Testis (tissue), 3 donors: ENCODE data around the gene MYOM1. TPM values are rescaled to one million over a fixed set of nuclear protein-coding genes. Genes with fewer than 3 reads are reported as not detected.

Experiments used
- DNase-seq: peaks from one replicate; pipeline ENCODE4 v3.0.0-alpha.2; 2019
- H3K27ac ChIP-seq, 2 donors: fragments of 200-600 bp; sonication (generic); one replicate each; pipeline ENCODE4 v1.5.1; 2019
- H3K27me3 ChIP-seq: fragments of 200-600 bp; sonication (generic); one replicate; pipeline ENCODE4 v1.5.1; 2019
- H3K36me3 ChIP-seq: fragments of 200-600 bp; sonication (generic); one replicate; pipeline ENCODE4 v1.5.1; 2017; ENCODE audit warnings: low read depth; ENCODE audit errors: missing control alignments
- H3K4me1 ChIP-seq: fragments of 200-600 bp; sonication (generic); one replicate; pipeline ENCODE4 v1.5.1; 2019
- H3K4me3 ChIP-seq, 2 donors: fragments of 200-600 bp; sonication (generic); one replicate each; pipeline ENCODE4 v1.5.1; 2017 to 2019
- H3K9me3 ChIP-seq: fragments of 200-600 bp; sonication (generic); one replicate; pipeline ENCODE4 v1.5.1; 2017
- CTCF ChIP-seq, 3 experiments: fragments of 450-650 bp in 2 of 3; fragments of 200-600 bp in 1 of 3; sonication (generic) in 1 of 3; IDR thresholded peaks; one replicate each; pipeline ENCODE4 v1.5.1; 2016 to 2019; ENCODE audit warnings: antibody characterized with exemption in 3 of 3, mild to moderate bottlenecking in 2 of 3, moderate library complexity in 1 of 3
- POLR2A ChIP-seq: fragments of 450-650 bp; IDR thresholded peaks from one replicate; pipeline ENCODE4 v1.6.1; 2017; ENCODE audit warnings: antibody characterized with exemption, mild to moderate bottlenecking, moderate library complexity
- WGBS, 2 donors: methylation state at CpG; one replicate each; pipeline ENCODE4 v1.1.5; 2018; 5-methylcytosine and 5-hydroxymethylcytosine counted together
- intact Hi-C: fragments of 100-400 bp; cut with DNase I; formaldehyde crosslinking; loops from one replicate; pipeline ENCODE4 v1.15.1; 2023; ENCODE audit warnings: low total_unique reads
- polyA plus RNA-seq: library from polyadenylated mRNA; stranded (reverse); fragments of 350-450 nt; fragmentation: Illumina TruSeq; extraction: RNeasy Lipid Tissue Mini Kit (QIAGEN cat#74804); gene quantifications from one replicate; pipeline ENCODE4 v1.2.3, GENCODE V29; 2014; ENCODE audit warnings: low read depth, low replicate concordance; ENCODE audit not compliant: insufficient read depth
- total RNA-seq, 2 donors: library from RNA; depleted of rRNA; stranded (reverse); fragments of >200 nt; gene quantifications; one replicate each; pipeline ENCODE4 v1.2.3, GENCODE V29; 2016

Gene MYOM1
- total and polyA plus RNA-seq, 3 donors from 2014 or later, result 9.1 to 19.9 (median 16.9) TPM

GRCh38 chr18:3163968-3164367, 55.8 kb downstream of the MYOM1 start:
- Histone ChIP-seq H3K4me3 (no peak overlapping the region), H3K36me3 (no peaks in the 10 kb centered on the region), H3K9me3 (no peaks in the 10 kb centered on the region), H3K4me1 (no peaks in the 10 kb centered on the region), H3K27me3 (no peaks in the 10 kb centered on the region), H3K27ac (no peak overlapping the region)
- DNase-seq, result no peak
- 76 to 78% methylated on average over 5 of the region's 5 CpGs for WGBS, 2 donors
- intact Hi-C loops, result no loop called here
- TF ChIP-seq POLR2A, result no peak
- no peak for TF ChIP-seq CTCF (IDR thresholded peaks at IDR 0.05)

GRCh38 chr18:3162181-3162580, 57.6 kb downstream of the MYOM1 start:
- intact Hi-C loops, result no loop called here
- DNase-seq, result no peak
- H3K27ac ChIP-seq, result no peak overlapping the region
- no peaks in the 10 kb centered on the region for H3K27me3 ChIP-seq
- TF ChIP-seq CTCF (IDR thresholded peaks at IDR 0.05) (no peak), POLR2A (no peak)
- H3K36me3 ChIP-seq, result no peaks in the 10 kb centered on the region
- WGBS, 2 donors, result 89 to 93% methylated on average over 3 of the region's 3 CpGs
- no peaks in the 10 kb centered on the region for H3K4me1 ChIP-seq
- H3K4me3 ChIP-seq, result no peak overlapping the region
- H3K9me3 ChIP-seq, result no peaks in the 10 kb centered on the region

- WGBS, 2 donors, result 100% methylated on average over 1 of the region's 1 CpG
- no peak for DNase-seq
- Histone ChIP-seq H3K4me3 (no peak overlapping the region), H3K36me3 (no peaks in the 10 kb centered on the region), H3K4me1 (peaks cover 11% of the 10 kb centered on the region), H3K27ac (no peak overlapping the region), H3K27me3 (no peaks in the 10 kb centered on the region), H3K9me3 (no peaks in the 10 kb centered on the region)
- TF ChIP-seq POLR2A, result no peak
- TF ChIP-seq CTCF (IDR thresholded peaks at IDR 0.05), result no peak
- intact Hi-C loops, result loop anchor here (10.0 kb wide), 1 partner anchor 85 kb away; the partner anchor contains the start of gene MYL12A
Observed at GRCh38 chr18:3159830-3160229, 59.9 kb downstream of the MYOM1 start.

GRCh38 chr18:3157606-3158005, 62.2 kb downstream of the MYOM1 start:
- 85 to 91% methylated on average over 2 of the region's 2 CpGs for WGBS, 2 donors
- no peak overlapping the region for H3K27ac ChIP-seq
- no peak overlapping the region for H3K4me3 ChIP-seq
- DNase-seq, result no peak
- peaks cover 11% of the 10 kb centered on the region for H3K4me1 ChIP-seq
- TF ChIP-seq POLR2A, result no peak
- no peak for TF ChIP-seq CTCF (IDR thresholded peaks at IDR 0.05)
- H3K27me3 ChIP-seq, result no peaks in the 10 kb centered on the region
- intact Hi-C loops, result loop anchor here (10.0 kb wide), 1 partner anchor 87 kb away; the partner anchor contains the start of gene MYL12A
- H3K9me3 ChIP-seq, result no peaks in the 10 kb centered on the region
- no peaks in the 10 kb centered on the region for H3K36me3 ChIP-seq

- H3K9me3 ChIP-seq, result no peaks in the 10 kb centered on the region
- WGBS, 2 donors, result 93 to 99% methylated on average over 5 of the region's 5 CpGs
- no peaks in the 10 kb centered on the region for H3K36me3 ChIP-seq
- TF ChIP-seq POLR2A, result no peak
- TF ChIP-seq CTCF (IDR thresholded peaks at IDR 0.05), result no peak
- no peak for DNase-seq
- intact Hi-C loops, result loop anchor here (10.0 kb wide), 1 partner anchor 88 kb away; the partner anchor contains the start of gene MYL12A
- H3K4me1 ChIP-seq, result peaks cover 11% of the 10 kb centered on the region
- no peak overlapping the region for H3K27ac ChIP-seq
- H3K4me3 ChIP-seq, result no peak overlapping the region
- H3K27me3 ChIP-seq, result no peaks in the 10 kb centered on the region
Observed at GRCh38 chr18:3157086-3157485, 62.7 kb downstream of the MYOM1 start.
